GM18907 (cell line): ENCODE measurements around the gene LCAT.

Experiments used
- ATAC-seq: cut with Tn5 transposase; IDR thresholded peaks from one replicate; pipeline ENCODE4 v1.9.1; 2021; ENCODE audit warnings: mild to moderate bottlenecking, moderate library complexity; ENCODE audit not compliant: unreplicated experiment

Gene LCAT

DNA sequence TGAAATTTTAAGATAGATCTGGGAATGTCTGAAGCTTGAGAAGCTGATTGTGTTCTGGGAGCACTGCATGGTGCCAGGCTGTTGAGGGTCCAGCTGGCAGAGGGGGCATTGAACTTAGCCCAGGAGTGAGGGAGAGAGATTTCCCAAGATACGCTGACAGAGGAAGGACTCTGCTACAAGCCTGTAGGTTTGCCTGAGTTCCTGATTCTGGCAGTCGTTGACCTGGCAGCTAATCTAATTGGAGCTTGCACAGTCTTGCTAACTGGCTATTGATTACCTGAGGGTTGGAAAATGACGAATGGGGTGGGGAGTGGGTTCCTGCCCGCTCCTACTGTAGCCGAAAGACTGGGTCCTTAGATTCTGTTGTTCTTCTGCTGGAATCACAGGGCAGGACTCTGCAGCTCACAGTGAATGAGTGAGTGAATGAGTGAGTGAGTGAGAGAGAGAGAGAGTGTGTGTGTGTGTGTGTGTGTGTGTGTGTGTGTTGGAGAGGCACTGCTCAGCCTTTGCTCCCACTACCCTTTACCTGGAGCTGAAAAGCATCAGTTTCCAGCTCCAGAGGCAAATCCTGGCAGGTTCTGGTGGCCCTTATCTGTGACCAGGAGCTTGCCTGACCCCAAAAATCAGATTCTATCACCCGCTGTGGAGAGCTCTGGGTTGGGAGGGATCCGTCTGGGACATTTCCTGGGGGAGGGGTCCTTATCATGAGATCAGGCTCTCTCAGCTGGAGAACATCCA is 29.0 kb downstream of the LCAT start:
- ATAC-seq = no peak

DNA sequence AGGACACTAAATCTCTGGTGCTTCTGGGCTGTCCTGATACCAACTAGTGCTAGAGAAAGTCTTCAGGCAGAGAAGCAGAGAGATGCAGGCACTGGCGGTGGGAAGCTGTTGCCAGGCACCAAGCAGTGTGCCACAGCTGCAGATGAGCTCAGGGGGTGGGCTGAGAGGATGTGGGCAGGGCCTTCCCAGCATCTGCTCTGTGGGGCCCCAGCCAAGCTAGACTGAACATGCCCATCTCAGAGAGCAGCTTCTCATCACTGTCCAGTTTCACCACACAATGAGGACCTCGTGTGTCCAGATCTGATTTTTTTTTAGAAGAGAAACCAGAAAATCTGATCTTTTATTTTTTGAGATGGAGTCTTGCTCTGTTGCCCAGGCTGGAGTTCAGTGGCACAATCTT is 33.8 kb downstream of the LCAT start:
- ATAC-seq = no peak

DNA sequence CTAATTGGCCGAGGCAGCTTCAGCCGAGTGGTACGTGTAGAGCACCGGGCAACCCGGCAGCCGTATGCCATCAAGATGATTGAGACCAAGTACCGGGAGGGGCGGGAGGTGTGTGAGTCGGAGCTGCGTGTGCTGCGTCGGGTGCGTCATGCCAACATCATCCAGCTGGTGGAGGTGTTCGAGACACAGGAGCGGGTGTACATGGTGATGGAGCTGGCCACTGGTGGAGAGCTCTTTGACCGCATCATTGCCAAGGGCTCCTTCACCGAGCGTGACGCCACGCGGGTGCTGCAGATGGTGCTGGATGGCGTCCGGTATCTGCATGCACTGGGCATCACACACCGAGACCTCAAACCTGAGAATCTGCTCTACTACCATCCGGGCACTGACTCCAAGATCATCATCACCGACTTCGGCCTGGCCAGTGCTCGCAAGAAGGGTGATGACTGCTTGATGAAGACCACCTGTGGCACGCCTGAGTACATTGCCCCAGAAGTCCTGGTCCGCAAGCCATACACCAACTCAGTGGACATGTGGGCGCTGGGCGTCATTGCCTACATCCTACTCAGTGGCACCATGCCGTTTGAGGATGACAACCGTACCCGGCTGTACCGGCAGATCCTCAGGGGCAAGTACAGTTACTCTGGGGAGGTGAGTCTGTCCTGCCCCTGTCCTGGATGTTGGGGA is 34.7 kb downstream of the LCAT start:
- ATAC-seq = no peak

DNA sequence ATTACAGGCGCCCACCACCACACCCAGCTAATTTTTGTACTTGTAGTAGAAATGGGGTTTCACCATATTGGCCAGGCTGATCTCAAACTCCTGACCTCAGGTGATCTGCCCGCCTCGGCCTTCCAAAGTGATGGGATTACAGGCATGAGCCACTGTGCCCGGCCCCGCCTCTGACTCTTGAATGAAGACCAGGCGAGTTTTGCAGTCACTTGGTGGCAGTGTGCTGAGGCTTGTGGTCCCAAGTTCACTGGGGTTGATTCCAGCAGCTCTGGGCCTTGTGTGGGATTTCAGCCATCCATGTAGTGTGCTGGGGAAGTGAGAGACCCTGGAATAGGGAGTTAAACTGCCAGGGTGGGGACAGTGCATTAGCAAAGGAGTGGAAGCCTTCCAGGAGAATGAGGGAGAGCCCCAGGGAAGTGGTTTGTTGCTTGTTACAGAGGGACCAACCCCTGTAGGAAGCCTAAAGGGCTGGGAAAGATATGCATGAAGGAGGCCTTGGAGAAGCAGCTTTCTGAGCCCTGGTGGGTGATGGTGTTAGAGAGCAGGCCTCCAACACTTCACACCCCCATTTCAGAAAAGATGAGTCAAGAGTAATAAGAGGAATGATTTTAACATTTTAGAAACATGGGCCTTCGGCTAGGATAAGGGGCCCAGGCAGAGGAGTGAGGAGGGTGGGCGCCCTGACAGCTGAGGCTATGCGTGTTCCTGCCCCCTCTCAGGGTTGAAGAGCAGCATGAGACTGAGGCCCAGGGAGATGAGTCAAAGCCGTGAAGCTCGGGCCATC is 36.3 kb downstream of the LCAT start:
- no peak for ATAC-seq

DNA sequence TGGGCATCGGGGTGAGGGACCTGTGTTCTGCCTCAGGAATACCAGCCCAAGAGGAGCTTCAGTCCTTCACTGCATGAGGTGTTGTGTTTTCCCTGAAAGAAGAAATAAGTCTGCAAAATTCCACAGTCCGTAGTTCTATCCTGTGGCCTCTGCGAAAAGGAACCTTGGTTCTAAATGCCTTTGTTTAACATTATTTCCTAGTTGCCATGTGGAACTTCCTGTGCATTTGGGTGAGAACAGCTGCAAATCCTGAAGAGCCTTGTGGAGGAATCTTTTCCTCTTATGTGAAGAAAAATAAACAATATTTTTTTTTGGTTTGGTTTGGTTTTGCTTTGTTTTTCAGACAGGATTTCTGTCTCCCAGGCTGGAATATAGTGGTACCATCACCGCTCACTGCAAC is 41.1 kb downstream of the LCAT start:
- no peak for ATAC-seq

DNA sequence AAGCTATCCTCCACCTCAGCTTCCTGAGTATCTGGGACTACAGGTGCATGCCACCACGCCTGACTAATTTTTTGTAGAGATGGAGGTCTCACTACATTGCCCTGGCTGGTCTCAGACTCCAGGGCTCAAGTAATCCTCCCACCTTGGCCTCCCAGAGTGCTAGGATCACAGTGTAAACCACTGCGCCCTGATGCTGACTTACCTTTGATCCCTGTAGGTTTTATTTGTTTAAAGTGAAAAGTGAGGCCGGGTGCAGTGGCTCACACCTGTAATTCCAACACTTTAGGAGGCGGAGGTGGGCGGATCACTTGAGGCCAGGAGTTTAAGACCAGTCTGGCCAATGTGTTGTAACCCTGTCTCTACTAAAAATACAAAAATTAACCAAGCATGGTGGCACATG is 42.2 kb downstream of the LCAT start:
- ATAC-seq = no peak

DNA sequence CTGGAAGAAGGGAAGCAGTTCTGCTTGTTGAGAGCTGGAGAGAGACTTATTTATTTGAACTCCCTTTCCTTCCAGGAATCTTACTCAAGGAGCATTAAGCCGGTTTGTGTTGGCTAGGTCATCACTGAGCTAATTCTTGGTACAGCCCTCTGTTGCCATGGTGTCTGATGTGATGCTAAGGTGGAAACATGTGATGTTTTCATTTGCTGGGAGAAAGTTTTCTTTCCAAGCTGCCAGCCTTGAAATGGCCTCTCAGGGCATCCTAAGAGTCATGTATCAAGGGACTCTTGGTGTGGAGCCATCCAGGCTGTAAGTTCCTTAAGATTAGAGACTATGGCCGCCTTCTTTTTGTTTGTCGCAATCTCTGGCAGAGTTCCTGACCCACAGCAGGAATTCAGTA is 46.7 kb downstream of the LCAT start:
- ATAC-seq = no peak

DNA sequence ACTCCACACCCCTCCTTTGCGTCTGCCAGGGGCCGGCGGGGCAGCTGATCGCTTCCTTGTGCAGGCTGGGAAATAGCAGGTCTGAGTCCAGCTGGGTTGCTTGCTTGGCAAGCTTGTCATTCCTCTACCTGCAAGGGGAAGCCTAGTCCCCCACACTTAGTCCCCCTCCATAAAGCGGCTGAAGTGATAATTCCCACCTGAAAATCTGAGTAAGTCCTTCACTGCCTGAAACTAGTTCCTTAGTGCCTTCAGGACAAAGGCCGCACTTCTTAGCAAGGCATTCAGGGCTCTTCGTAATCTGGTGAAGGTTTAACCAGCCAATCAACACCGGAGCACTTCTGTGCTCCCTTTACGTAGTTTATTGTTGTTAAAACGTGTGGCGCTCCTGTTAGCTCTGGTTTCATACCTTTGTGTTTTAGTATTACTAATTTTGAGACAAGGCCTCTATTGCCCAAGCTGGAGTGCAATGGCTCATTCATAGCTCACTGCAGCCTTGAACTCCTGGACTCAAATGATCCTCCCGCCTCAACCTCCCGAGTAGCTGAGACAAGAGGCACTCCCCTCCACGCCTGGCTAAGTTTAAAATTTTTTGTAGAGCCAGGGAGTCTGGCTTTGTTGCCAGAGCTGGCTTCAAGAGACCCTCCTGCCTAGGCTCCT is 50.0 kb downstream of the LCAT start:
- ATAC-seq = no peak

DNA sequence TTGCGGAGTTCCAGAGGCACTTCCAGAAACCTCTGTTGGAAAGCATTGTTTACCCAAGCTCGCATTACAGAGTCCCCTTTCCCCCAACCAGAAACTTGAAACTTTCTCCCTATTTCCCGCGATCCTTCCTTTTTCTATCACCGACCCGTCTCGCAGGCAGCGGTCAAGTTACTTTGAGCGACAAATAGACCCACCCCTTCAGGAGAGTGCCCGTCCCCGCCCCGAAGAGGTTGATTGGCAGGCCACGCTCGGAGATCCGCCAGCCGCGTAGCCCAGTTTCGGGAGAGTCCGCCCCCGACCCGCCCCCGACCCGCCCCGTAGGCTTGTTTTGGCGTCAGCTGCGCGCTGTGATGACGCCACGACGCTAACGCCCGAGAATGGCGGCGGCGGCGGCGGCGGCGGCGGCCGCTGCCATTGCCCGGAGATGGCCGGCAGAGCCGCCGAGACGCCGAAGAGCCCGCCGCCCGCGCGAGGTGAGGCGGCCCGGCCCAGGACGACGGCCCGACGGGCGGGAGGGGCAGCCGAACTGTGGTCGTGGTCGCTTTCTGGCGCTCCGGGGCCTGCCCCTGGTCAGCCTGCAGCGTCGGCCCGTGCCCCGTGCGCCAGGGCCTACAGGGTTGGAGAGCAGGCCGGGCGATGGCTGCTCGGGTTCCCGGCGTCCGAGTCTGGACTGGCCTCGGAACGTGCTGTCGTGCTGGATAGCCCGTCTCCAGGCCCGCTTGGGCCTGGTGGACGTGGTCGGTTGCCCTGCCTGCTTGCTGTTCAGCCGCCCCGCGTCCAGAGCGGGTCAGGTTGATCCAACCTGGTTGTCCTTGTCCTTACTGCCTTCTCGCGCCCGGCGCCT is 50.8 kb downstream of the LCAT start, which contains the start of gene PSKH1:
TSS of gene PSKH1 (plus strand) at position 356 of the 844 bp plus-strand sequence. CDS start 15,496 bp downstream, outside the sequence.
- peak; percentile 84 for ATAC-seq

DNA sequence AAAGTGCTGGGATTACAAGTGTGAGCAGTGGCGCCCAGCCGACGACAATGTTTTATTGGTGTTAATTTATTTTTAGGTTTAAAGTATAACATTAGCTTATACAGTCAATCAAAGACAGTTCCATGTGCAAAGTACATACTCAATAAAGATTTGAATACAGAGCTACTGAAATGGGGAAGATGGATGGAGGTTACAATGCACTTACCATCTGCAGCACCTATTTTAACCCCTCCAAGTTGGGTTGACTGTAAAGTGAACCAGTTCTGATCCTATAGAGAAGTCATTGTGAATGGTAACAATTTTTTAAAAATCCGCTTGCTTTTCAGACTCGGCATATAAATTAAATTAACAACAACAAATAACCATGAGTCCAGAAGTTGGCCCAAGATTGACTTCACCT is 51.5 kb downstream of the LCAT start:
- ATAC-seq = no peak
